ENCODE results near the gene ZNF397.

The ZNF397 gene

DNA sequence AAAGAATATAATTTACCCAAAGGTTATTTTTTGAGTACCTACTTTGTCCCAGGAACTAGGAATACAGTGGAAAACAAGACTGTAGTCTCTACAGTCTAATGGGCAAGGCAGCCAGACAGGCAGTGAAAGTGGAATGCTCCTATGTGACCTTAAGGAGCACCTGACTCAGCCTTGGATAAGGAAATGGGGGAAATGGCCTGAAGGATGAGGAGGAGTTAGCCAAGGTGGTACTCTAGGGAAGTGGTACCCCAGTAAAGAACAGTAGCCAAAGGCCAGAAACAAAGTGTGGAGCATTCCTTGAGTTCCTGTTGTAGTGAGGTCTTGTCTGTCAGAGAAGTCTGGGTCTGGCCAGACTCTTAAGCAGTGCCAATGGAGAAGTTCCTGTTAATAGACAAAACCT lies 6.0 kb downstream of the ZNF397 start:
- no peak for DNase-seq (ENCODE audit: low read depth)

DNA sequence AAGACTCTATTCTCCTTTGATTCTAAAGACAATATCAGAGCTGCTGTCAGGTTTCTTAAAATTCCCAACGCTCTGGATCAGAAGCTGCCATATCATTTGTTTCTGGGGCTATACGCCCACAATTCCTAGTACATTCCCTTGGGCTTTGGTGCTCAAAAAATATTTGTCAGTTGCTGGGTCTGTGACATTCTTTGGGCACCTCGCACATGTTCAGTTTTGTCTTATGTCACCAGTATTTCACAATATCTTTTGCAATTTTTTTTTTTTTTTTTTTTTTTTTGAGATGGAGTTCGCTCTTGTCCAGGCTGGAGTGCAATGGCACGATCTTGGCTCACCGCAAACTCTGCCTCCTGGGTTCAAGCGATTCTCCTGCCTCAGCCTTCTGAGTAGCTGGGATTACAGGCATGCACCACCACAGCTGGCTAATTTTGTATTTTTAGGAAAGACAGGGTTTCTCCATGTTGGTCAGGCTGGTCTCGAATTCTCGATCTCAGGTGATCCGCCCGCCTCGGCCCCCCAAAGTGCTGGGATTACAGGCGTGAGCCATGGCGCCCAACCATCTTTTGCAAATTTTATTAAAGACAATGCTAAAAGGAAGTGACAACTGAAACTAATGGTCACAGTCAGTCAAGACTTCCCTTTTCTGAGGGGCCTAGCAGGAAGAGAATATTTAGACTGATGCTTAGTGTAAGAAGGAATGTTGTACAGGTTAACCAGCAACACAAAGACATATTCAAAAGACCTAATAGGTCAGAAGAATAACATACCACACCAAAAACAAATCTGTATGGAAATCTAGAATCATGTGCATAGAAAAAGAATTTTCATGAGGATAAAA lies 6.8 kb downstream of the ZNF397 start:
- no peak for DNase-seq (ENCODE audit: low read depth)

DNA sequence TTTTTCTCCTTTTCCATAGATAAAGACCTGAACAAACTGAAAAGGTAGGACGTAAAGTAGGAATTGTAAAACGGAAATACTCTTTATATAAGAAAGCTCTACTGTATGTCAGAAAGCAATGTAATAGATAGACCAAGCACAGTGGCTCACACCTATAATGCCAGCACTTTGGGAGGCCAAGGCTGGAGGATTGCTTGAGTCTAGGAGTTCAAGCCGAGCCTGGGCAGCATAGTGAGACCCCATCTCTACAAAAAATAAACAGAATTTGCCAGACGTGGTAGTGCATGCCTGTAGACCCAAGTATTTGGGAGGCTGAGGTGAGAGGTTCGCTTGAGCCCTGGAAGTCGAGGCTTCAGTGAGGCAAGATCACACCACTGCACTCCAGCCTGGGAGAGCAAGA lies 7.6 kb downstream of the ZNF397 start:
- DNase-seq (ENCODE audit: low read depth), result no peak

DNA sequence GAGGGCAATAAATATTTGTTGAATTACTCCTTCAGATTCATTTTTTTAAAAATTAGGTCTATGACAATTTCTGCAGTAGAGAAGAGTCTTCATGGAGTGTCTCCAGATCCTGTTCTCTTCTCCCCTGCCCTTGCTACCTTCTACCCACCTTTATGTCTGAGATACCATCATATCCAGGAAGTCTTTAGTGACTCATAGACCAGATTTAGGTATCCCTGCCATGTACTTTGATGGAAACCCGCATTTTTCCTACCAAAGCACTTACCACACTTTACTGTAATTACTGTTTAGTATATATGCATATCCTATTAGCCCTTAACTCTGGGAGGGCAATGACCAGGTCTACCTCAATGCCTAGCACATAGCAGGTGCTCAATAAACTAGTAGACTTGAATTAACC lies 11.6 kb downstream of the ZNF397 start:
- no peak for DNase-seq (ENCODE audit: low read depth)

DNA sequence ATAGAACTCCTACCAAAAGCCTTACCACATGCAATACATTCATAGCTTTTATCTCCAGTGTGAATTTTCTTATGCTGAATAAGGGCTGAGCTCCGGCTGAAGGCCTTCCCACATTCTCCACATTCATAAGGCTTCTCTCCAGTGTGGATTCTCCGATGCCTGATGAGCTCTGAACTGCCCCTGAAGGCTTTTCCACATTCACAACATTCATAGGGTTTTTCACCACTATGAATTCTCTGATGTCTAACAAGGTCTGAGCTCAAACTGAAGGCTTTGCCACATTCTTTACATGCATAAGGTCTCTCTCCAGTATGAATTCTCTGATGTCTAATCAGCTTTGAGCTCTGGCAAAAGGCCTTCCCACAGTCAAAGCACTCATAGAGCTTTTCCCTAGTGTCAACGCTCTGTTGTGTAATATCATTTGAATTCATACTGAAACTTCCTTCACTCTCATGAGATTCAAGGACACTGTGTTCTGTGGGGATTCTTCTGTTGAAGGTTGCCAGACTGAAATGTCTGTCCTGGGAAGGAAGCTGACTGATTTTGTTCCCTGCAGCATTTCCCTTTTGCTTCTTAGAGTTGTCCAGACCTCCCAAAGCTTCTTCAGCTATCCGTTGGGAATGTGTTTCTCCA lies 12.9 kb downstream of the ZNF397 start:
- no peak for DNase-seq (ENCODE audit: low read depth)

DNA sequence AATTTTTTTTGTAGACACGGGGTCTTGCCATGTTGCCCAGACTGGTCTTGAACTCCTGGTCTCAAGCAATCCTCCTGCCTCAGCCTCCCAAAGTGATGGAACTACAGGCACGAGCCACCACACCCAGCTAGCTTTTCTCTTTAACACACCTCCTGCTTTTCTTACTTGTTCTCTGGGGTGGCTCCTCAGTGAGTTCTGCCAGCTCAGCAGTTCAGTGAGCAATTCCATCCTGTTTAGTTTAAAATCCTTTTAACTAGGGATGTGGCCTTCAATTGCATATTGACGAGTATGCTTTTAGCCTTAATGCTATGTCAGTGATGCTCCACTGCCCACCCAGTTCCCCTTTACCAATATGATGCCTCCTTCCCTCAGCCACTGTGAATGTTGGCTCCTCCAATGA lies 16.1 kb downstream of the ZNF397 start:
- no peak for DNase-seq (ENCODE audit: low read depth)

DNA sequence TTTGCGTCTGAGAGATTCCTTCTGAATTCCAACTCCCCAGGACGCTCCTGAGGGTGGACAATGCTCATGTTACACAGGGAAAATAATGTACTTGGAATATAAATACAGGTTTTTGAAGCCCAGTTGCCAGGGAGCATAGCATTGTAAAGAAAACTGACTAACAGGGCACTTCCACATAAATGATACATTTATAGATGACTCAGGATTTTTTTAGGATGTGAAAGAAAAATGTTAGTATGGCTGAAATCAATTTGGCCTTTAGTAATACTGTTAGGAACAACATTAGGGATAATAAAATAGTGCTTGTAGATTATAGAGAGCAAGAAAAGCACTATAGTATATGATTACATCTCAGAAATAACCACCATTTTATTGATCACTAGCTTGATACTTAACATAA lies 23.6 kb downstream of the ZNF397 start:
- DNase-seq (ENCODE audit: low read depth), result no peak

DNA sequence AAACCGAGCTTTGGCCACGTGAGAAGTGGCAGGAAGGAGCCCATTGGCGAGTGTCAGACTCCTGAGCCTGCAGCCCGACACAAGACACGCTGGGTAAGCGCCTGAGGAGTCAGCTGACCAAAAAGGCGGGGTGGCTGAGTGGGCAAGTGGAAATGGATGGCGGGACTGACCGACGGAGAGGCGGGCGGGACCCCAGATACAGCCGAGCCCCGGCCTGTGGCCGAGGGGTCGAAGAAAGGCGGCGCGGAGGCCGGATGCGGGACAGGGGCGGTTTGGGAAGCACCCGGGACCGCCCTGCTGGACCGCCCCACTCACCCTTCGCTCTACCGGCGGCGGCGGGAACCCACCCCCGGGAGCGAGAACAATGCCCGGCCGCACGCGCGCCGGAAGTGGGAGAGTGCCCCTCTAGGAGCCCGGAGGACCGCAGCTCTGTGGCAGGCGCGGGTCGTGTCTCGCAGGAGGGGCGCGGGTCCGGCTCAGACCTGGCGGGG lies 26.4 kb downstream of the ZNF397 start:
- peak; percentile 61 for DNase-seq (ENCODE audit: low read depth)

DNA sequence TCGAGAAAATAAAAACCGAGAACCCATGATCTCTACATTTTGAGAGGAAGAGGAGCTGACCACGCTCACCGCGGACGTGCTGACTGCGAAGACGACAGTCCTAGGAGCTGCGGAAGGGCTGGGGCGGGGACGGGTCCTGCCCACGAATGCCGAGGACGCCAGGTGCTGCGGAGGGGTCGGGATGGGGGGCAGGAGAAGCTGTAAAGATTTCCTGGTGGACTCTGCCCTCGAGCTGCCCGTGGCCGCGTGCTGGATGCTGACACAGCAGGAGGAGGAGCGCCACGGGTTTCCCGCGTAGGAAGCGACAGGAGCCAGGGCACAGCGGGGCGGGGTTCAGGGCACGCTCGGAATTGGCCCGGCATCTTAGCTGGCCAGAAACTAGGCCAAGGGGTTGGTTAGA lies 27.0 kb downstream of the ZNF397 start:
- no peak for DNase-seq (ENCODE audit: low read depth)

DNA sequence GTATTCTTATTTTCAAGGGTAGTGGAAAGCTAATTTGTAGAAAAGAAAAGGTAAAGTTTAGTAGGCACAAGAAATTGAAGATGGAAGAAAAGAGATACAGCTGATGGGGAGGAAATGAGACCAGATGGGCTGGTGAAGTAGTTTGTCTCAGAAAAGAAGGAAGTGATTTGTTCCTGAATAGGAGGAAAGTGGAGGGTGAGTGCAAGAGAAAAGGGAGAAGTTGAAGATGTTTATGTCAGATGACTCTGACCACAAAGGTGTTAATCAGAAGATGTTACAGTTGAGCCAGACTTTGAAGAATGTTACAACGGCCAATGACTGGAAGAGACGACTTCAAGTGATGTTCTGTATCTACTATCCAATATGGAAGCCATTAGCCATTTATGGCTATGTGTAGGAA lies 28.0 kb downstream of the ZNF397 start:
- no peak for DNase-seq (ENCODE audit: low read depth)

DNA sequence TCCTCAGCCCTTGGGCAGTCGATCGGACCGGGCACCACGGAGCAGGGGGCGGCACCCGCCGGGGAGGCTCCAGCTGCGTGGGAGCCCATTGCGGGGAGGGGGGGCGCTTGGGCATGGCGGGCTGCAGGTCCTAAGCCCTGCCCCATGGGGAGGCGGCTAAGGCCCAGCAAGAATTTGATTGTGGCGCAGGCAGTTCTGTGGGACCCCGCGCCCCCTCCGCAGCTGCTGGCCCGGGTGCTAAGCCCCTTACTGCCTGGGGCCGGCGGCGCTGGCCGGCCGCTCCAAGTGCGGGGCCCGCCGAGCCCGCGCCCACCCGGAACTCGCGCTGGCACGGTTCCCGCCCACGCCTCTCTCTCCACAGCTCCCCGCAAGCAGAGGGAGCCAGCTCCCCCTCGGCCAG lies 30.8 kb downstream of the ZNF397 start:
- no peak for DNase-seq (ENCODE audit: low read depth)

DNA sequence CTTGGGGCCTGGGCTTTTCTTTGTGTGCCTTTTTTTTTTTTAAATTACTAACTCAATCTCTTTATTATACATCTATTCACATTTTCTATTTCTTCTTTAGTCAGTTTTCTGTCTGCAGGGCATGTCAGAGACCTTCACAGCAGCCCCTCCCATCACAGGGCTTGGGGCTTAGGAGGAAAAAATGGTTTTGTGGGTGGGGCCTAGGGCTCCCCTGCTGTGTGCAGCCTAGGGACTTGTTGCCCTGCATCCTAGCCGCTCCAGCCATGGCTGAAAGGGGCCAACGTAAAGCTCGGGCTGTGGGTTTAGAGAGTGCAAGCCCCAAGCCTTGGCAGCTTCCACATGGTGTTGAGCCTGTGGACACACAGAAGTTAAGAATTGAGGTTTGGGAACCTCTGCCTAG lies 35.4 kb downstream of the ZNF397 start:
- no peak for DNase-seq (ENCODE audit: low read depth)

DNA sequence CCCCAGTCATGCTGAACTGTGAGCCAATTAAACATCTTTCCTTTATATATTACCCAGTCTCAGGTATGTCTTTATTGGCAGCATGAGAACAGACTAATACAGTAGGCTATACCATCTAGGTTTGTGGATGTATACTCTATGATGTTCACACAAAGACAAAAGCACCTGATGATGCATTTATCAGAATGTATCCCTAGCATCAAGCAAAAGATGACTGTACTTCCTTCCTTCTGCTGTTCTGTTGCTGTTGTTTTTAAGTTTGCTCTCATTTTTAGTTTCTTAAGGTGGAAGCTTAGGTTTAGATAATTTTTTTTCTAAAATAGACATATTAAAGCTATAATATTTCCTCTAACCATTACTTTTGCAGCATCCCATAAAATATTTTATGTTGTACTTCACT lies 36.8 kb downstream of the ZNF397 start:
- DNase-seq (ENCODE audit: low read depth), result no peak

DNA sequence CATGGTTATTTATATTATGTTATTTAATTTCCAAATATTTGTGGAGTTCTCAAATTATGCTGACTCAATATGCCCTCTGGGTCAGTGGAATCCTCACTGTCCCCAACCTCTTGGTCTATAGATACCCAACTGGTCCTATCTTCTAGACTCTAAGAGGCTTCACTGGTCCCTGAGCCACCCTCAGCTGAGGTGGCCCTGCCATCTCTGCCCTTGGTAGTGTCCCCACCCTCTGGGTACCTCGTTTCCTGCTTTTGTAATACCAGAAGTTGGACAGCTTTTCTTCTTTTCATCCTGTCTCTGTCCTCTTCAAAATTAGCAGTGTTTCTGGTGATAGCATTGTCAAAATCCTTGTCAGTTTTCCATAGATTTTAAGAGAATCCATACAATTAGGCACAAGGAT lies 37.3 kb downstream of the ZNF397 start:
- no peak for DNase-seq (ENCODE audit: low read depth)

DNA sequence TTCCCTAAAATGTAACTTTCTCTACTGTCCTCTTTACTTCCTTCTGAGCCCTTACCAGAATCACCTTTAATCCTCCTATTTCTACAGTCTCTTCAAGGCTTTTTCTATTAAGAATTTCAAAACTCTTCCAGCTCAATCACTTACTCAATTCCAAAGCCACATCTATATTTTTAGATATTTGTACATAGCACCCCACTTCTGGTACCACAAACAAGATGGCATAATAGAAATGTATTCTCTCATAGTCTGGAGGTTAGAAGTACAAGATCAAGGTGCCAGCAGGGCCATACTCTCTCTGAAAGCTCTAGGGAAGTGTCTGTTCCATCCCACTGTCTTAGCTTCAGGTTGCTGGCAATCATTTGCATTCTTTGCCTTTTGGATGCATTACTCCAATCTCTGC lies 38.1 kb downstream of the ZNF397 start:
- DNase-seq (ENCODE audit: low read depth), result no peak

DNA sequence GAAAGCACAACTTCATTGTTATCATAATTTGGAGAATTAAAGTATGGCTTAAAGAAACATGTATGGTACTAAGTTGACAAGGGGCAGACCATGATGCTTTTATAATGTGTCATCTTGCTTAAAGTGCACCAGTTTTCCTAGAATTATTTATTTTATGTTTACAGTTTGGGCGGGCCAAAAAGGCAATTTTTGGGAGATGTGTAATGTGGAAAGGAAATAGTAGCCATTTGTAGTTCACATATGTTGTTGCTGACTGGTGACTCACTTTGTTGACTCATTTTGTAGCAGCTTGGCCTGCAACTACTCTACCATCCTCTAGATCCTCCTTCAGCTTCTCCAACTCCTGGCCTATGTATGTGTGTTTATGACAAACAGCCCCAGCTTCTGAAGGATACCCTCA lies 41.5 kb downstream of the ZNF397 start:
- no peak for DNase-seq (ENCODE audit: low read depth)

DNA sequence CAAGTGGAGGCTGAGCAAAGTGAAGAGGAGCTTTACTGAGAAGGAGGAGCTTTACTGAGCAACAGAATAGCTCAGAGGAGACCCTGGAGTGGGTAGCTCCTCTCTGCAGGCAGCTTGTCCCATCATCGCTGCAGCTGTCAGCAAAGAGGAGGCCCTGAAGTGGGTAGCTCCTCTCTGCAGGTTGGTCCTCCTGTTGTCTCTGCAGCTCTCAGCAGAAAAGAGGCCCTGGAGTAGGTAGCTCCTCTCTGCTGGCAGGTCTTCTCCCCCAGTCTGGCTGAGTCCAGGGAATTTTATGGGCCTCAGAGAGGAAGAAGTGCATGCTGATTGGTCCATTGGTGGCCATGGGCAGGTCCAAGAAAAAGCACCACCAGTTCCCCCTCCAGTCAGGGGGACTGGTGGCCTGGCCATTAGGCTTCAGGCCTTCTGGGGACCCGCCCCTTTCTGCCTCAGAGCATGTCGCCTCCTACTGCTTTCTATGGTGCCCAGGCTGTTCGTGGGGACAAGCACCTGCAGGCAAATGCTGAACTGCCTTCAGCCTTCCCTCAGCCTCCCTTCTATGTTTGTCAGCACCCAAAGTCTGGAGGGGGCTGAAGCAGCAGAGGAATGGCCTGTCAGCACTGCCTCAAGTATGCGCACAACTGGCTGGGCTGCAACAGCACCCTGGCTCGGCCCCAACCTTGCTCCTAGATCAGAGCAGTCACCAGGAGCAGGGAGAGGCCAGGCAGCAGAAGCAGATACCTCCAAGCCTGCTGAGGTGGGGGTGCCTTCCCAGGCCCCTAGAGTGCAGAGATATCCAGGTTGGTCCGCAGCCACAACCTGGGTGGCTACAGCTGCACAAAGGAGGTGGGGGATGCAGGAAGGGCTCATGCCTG lies 43.3 kb downstream of the ZNF397 start:
- no peak for DNase-seq (ENCODE audit: low read depth)

DNA sequence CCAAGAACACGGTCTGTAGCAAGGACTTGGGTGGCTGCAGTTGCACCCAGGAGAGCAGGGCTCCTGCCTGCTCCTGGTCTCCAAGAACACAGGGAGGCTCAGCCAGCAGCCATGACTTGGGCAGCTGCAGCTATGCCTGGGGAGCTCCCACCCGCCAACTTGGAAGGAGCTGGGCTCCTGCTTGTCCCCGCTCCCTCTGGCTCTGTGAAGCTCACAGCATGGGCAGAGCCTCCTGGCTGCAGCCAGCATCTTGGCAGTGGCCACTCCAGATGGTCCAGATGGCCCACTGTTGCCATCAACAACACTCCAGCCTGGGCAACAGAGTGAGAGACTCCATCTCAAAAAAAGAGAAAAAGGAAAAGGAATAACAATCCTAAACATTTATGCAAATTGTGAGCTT lies 44.0 kb downstream of the ZNF397 start:
- no peak for DNase-seq (ENCODE audit: low read depth)

DNA sequence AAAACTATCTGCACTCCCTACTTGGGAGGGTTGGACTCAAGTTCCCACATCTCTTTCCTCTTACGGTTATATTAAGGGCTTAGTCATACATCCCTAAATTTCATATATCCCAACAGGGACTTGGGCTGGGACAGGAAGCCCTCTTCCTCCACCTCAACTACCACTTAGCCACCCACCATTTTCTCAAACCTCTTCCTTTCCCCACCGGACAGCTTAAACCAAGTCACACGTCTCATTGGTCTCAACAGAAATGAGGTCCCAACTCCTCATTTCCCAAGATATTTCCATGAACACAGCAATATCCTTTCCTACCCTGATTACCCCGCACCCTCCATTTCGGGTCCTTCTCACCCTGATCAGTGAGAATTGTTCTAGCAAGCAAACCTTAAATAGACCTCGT lies 48.5 kb downstream of the ZNF397 start:
- no peak for DNase-seq (ENCODE audit: low read depth)

DNA sequence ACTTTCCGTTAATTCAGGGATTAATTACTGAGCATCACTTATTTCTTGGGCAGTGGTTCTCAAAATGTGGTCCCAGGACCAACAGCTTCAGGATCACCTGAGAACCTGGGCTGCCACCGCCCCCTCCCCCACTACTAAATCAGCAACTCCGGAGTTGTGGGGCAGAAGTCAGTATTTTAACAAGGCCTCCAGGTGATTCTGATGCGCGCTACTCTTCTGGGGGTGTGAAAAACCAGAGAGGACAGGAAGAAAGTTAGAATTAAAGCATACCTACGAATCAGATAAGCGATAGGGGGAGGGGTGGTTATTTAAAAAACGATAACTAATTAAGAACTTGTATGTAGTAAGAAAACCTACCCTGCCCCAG lies 48.9 kb downstream of the ZNF397 start:
- DNase-seq (ENCODE audit: low read depth), result no peak

DNA sequence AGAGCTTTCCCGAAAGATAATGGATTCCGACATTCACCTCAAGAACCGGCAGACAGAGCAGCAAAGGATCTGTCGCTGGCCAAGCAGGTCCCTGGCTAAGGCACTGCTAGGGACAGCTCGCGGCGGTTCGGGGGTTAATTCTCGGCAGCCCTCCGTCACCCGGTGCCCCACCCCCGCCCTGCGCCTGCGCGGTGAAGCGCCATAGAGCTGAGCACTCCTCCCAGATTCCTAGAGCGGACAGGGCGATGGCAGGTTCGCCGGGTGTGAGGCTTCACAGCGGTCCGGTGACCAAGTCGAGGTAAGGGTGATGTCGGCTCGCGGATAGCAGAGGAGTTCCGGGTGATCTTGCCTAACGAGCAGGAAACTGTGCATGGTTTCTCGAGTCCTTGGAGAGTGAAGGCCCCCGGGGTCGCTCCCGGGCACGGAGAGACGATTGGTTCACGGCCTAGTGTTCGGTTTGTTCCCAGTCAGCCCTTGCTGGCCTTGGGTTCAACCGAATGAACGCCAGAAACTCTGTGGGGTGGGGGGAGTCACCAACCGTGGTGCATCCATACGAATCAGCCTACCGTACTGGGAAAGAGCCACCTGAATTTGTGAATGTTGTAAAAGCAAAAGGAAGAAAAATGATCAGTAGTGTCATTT lies 49.4 kb downstream of the ZNF397 start, which contains the start of gene ZSCAN30:
ZSCAN30 (minus strand) TSS at position 136 of the 642 bp plus-strand sequence. CDS start 25,877 bp downstream, outside the sequence.
- peak; percentile 93 for DNase-seq (ENCODE audit: low read depth)

DNA sequence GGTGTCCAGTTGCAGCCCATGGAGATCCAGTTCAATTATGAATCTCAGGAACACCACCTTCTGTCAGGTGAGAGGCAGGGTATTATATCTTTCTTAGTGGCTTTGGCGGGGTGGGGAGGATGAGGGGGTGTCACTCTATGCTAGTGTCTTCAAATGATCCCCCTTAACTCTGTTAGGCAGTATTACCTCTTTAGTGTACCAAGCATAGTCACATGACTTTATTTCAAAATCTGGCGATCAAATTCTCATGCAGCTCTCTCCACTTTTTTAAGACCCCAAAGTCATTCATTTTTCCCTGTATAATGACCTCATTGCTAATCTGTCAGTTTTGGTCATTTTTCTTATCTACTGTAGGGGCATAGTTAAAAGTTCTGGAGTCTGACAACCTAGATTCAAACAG lies 50.3 kb downstream of the ZNF397 start:
- no peak for DNase-seq (ENCODE audit: low read depth)
